Activated CD8-positive, alpha-beta T cell treated with anti-CD3 and anti-CD28 coated beads for 36 hours (primary cell): Measurements from ENCODE around the gene PADI6. TPM values are rescaled to one million over a fixed set of nuclear protein-coding genes. Genes with fewer than 3 reads are reported as not detected.

Experiments used
- ATAC-seq: fragments of 200-7000 bp; cut with Tn5 transposase; one replicate; pipeline ENCODE4 v1.10.0; 2021; ENCODE audit warnings: mild to moderate bottlenecking, moderate library complexity
- CTCF ChIA-PET: fragments of 350-600 bp; sonication (Branson Sonifier 250); formaldehyde crosslinking; loops from one replicate; lab custom pipeline; 2021; ENCODE audit warnings: antibody characterized with exemption; lab: Charles Lee
- POLR2A ChIA-PET: fragments of 350-600 bp; sonication (Branson Sonifier 250); formaldehyde crosslinking; loops from one replicate; lab custom pipeline; 2021; ENCODE audit warnings: antibody characterized with exemption; lab: Charles Lee
- DNase-seq: peaks from one replicate; pipeline ENCODE4 v3.0.0-alpha.2; 2020
- H3K27ac Mint-ChIP-seq: one replicate; pipeline ENCODE4 v1.8.0; 2021; ENCODE audit warnings: mild to moderate bottlenecking, mixed read lengths
- H3K27me3 Mint-ChIP-seq: one replicate; pipeline ENCODE4 v1.8.0; 2021; ENCODE audit warnings: mixed read lengths
- H3K36me3 Mint-ChIP-seq: one replicate; pipeline ENCODE4 v1.8.0; 2021; ENCODE audit warnings: low read depth, mixed read lengths
- H3K4me1 Mint-ChIP-seq: one replicate; pipeline ENCODE4 v1.8.0; 2021; ENCODE audit warnings: low read depth, mixed read lengths
- H3K4me3 Mint-ChIP-seq: one replicate; pipeline ENCODE4 v1.8.0; 2021; ENCODE audit warnings: mild to moderate bottlenecking, moderate library complexity, mixed read lengths
- H3K9me3 Mint-ChIP-seq: one replicate; pipeline ENCODE4 v1.8.0; 2021; ENCODE audit warnings: mixed read lengths
- CTCF ChIP-seq: fragments of 200-600 bp; IDR thresholded peaks from one replicate; pipeline ENCODE4 v1.8.0; 2022; ENCODE audit warnings: antibody characterized with exemption, mild to moderate bottlenecking
- intact Hi-C: fragments of 100-400 bp; cut with micrococcal nuclease; formaldehyde crosslinking; loops from one replicate; pipeline ENCODE4 v1.10.0; 2022
- total RNA-seq, 2 experiments: library from RNA; stranded (reverse); gene quantifications; one replicate each; pipeline ENCODE4 v1.2.3, GENCODE V29; 2021

The PADI6 gene
- total RNA-seq, 2 experiments from 2014 or later, result not detected

GRCh38 chr1:17409391-17409811 lies 37.4 kb downstream of the PADI6 start:
- H3K4me1 Mint-ChIP-seq, result no peaks in the 10 kb centered on the region
- intact Hi-C loops, result no loop called here
- CTCF ChIA-PET, result no interaction called here
- DNase-seq, result no peak
- H3K27me3 Mint-ChIP-seq, result no peaks in the 10 kb centered on the region
- no peak for TF ChIP-seq CTCF
- peaks cover 47% of the 10 kb centered on the region for H3K36me3 Mint-ChIP-seq
- no peaks in the 10 kb centered on the region for H3K9me3 Mint-ChIP-seq
- H3K27ac Mint-ChIP-seq, result no peak overlapping the region
- POLR2A ChIA-PET, result no interaction called here
- H3K4me3 Mint-ChIP-seq, result no peak overlapping the region
- no peak for ATAC-seq

GRCh38 chr1:17412093-17412870 lies 40.3 kb downstream of the PADI6 start:
- TF ChIP-seq CTCF, result no peak
- DNase-seq (no peak), ATAC-seq (no peak)
- H3K4me3 Mint-ChIP-seq, result no peak overlapping the region
- ChIA-PET CTCF (no interaction called here), POLR2A (no interaction called here)
- H3K27ac Mint-ChIP-seq, result no peak overlapping the region
- H3K9me3 Mint-ChIP-seq, result no peaks in the 10 kb centered on the region
- intact Hi-C loops, result no loop called here
- no peaks in the 10 kb centered on the region for H3K27me3 Mint-ChIP-seq
- peaks cover 64% of the 10 kb centered on the region for H3K36me3 Mint-ChIP-seq
- no peaks in the 10 kb centered on the region for H3K4me1 Mint-ChIP-seq

GRCh38 chr1:17414022-17414421 lies 42.0 kb downstream of the PADI6 start:
- H3K27me3 Mint-ChIP-seq, result no peaks in the 10 kb centered on the region
- no peaks in the 10 kb centered on the region for H3K9me3 Mint-ChIP-seq
- no peak overlapping the region for H3K4me3 Mint-ChIP-seq
- ChIA-PET CTCF (no interaction called here), POLR2A (no interaction called here)
- ATAC-seq, result no peak
- TF ChIP-seq CTCF, result no peak
- no peak overlapping the region for H3K27ac Mint-ChIP-seq
- peaks cover 70% of the 10 kb centered on the region for H3K36me3 Mint-ChIP-seq
- no peak for DNase-seq
- intact Hi-C loops, result no loop called here
- H3K4me1 Mint-ChIP-seq, result no peaks in the 10 kb centered on the region

GRCh38 chr1:17416389-17416788 lies 44.4 kb downstream of the PADI6 start:
- Mint-ChIP-seq H3K36me3 (peaks cover 74% of the 10 kb centered on the region), H3K9me3 (no peaks in the 10 kb centered on the region), H3K27me3 (no peaks in the 10 kb centered on the region), H3K4me3 (no peak overlapping the region), H3K27ac (no peak overlapping the region), H3K4me1 (peaks cover 2% of the 10 kb centered on the region)
- DNase-seq (no peak), ATAC-seq (no peak)
- TF ChIP-seq CTCF, result no peak
- intact Hi-C loops, result no loop called here
- POLR2A ChIA-PET, result interaction anchor here (1.4 kb wide), 1 partner anchor 10 kb away, joined by 4 read pairs; no protein-coding TSS in a partner anchor
- CTCF ChIA-PET, result no interaction called here

- Mint-ChIP-seq H3K4me3 (no peak overlapping the region), H3K27ac (no peak overlapping the region), H3K9me3 (no peaks in the 10 kb centered on the region), H3K36me3 (peaks cover 81% of the 10 kb centered on the region), H3K4me1 (peaks cover 17% of the 10 kb centered on the region), H3K27me3 (no peaks in the 10 kb centered on the region)
- DNase-seq, result peak; percentile 72
- TF ChIP-seq CTCF, result peak; percentile 100
- ATAC-seq, result peak; percentile 93
- ChIA-PET POLR2A (interaction anchor here (1.1 to 2.8 kb wide), 3 partner anchors 10 to 14 kb away, joined by 3 to 9 read pairs (median 3); no protein-coding TSS in a partner anchor), CTCF (interaction anchor here (0.6 to 1.7 kb wide), 5 partner anchors 10 to 75 kb away, joined by 3 to 4 read pairs (median 3); no protein-coding TSS in a partner anchor)
- intact Hi-C loops, result no loop called here
Observed at GRCh38 chr1:17419626-17420328, 47.8 kb downstream of the PADI6 start.
